Measurements from ENCODE around the gene OLA1.

Gene OLA1

DNA sequence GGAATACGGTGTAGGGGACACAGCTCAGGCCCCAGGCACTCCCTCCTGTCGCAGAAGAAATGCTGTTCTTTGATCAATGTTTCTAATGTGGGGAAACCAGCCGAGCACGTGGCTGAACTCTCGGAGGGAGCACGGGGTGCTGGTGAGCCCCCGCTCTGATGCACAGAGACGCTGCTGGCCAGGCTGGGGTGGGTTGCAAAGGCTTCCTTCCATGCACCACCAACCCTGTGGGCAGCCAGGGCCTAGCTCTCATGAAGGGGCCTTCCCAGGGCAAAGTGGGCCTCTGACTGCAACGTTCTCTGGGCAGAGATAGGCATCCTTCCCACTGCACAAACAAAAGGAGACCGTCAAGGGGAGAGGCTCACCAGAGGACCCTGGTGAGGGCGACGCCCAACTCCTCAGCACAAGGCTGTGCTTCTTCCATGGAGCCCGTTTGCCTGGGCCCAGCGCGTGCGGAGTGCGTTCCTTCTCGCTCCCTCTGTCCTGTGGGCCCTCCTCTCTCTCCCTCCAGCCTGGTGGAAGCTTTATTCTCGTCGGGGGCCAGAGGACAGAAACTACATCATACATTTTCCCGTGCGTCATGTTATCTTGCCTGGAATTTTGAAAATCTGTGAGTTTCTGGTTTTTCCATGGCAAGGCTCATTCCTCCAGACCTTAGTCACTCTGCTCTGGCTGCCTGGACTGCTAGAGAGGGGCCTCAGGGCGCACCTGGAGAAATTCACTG, 222.0 kb downstream of the OLA1 start:
- no peak for DNase-seq

DNA sequence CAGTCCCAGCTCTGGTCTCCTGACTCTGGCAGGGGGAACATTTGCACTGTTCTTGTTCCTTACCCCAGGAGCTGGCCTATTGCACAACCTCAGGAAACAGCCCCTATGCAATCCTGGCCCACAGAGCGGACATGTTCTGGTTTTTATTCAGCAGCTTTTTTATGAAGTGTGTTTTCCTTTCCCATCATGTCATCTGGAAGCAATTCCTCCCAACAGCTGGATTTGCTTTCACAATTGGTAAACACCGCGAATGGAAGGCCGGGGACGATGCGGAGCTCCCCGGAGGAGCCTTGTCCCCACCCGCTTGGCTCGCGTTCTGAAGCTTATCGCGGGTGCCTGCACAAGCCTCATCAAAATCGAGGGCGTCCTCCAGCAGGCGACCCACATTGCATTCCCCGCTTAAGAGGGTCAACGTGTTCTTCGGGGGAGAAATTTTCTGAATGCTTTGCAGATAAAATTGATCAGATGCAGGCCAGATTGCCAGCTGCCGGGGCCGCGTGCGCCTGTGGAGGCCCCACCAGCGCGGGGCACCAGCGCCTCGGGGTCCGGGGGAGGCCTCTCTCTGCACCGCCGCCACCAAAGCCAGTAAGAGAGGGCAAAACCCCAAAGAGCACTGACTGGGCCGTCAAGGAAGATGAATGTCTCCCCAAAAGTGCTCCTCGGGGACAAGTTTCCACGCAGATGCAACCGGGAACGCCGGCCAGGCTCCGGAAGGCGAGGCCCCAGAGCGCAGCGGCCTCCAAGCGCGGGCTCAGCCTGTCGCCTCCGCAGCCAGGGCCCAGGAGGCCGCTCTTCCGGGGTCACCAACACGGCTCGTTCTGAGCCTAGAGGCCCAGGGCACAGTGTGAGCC, 222.8 kb downstream of the OLA1 start:
- DNase-seq, result no peak

DNA sequence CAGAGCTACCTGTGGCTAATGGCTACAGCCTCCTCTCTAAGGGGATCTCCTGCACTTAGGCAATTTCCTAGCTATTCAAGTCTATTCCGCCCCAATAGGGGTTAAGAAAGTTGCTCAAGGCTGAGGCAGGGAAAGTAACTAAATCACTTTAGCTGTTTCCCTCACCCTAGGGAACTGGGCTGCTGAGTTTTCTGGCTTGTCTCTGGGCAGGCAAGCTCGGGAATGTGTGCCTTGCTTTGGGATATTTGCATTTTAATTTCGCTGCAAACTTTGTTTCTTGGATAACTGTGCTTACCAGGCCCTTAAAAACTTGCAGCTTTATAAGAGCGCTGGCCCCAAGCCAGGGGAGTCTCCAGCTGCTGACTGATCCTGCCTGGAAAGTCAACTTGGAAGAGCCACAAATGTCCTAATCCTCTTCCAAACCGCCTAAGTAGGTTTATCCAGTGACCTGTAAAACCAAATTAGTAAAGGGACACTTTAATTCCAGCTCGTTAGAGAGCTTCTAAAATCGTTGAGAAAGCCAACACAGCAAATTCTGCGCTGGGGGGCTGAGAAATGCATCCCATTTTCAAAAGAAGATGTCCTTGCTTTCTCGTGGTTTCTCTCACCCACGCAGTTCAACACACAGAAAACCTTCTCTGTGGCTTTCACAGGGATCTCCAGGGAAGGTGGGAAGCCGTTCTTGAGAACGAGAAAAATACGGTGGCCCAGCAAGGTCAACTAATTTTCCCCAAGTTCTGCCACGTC, 223.6 kb downstream of the OLA1 start:
- no peak for DNase-seq

DNA sequence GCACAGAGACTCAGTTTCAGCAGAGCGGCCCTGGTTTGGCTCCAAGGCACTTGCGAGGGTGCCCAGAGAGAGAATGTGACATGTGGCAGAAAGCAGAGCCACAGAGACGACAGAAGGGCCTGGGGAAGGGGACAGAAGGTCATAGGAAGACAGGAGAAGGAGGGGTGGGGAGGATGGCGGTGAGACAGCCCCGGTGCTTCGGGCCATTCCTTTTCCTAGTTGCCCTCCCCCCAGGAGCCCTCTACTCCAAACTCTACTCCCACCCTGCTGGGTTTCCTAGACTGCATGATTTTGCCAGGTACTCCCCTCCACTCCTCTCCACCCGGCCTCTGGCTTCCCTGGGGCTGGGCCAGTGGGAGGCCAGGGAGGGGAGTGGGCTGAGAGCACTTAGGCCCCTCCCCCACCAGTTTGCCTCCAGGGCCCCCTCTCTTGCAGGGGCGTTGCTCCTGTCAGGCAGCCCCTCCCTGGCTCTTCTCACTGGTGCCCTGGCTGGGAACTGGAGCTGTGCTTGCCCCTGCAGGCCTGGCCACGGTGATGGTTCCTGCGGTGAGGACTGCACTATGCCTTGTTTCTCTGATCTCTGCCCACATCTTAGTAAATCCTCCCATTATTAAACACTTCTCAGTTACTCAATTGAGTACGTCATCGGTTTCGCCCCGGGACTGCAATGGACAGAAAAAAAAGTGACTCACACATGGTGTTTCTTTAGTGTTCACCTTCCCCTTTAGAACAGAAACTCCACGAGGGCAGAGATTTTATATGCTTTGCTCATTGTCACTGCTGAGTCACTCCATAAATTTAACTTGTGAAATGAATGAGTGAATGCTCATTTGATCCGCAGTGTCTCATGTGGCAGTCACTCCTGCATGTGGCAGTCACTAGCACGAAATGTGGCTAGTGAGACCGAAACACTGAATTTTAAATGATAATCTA, 224.5 kb downstream of the OLA1 start:
- DNase-seq, result no peak
